Esophagus muscularis mucosa (tissue), 4 donors: ENCODE data around the gene CEACAM21.

Source experiments
- CTCF ChIP-seq, 3 experiments: fragments of 200-600 bp in 2 of 3; fragments of 450-650 bp in 1 of 3; sonication (generic) in 2 of 3; IDR thresholded peaks; one replicate each; pipeline ENCODE4 v1.5.1; 2017 to 2019; ENCODE audit warnings: antibody characterized with exemption in 3 of 3, mild to moderate bottlenecking in 2 of 3, moderate library complexity in 1 of 3
- EP300 ChIP-seq: sonication (generic); formaldehyde crosslinking; IDR thresholded peaks from one replicate; pipeline ENCODE4 v1.6.1; 2017; ENCODE audit warnings: antibody characterized with exemption
- POLR2A ChIP-seq: fragments of 450-650 bp; IDR thresholded peaks from one replicate; pipeline ENCODE4 v1.6.1; 2017; ENCODE audit warnings: antibody characterized with exemption, moderate library complexity, mild to moderate bottlenecking, low read depth
- POLR2AphosphoS5 ChIP-seq, 2 donors: sonication (generic); formaldehyde crosslinking; IDR thresholded peaks; one replicate each; pipeline ENCODE4 v1.6.1; 2017; ENCODE audit warnings: antibody characterized with exemption in 2 of 2

- TF ChIP-seq CTCF (IDR thresholded peaks at IDR 0.05) (no peak), EP300 (no peak), POLR2A (no peak), POLR2AphosphoS5 (IDR thresholded peaks at IDR 0.05) (no peak)
These were observed 45.7 kb downstream of the CEACAM21 start for GRCh38 chr19:41621654-41622053.
